T-helper 1 cell (primary cell): ENCODE results near the gene EPS8L1.
A peak's percentile ranks its signal among the peaks of the same experiment; 100 is the strongest.
"Not testable (repeated sequence)": the region's sequence is repeated elsewhere in the genome, so short reads cannot be mapped to it uniquely, and the experiment has no call there.

Experiments used
- DNase-seq, 5 donors: peaks; one replicate each; pipeline ENCODE4 v3.0.0-alpha.2; 2012 to 2020

The EPS8L1 gene

DNA sequence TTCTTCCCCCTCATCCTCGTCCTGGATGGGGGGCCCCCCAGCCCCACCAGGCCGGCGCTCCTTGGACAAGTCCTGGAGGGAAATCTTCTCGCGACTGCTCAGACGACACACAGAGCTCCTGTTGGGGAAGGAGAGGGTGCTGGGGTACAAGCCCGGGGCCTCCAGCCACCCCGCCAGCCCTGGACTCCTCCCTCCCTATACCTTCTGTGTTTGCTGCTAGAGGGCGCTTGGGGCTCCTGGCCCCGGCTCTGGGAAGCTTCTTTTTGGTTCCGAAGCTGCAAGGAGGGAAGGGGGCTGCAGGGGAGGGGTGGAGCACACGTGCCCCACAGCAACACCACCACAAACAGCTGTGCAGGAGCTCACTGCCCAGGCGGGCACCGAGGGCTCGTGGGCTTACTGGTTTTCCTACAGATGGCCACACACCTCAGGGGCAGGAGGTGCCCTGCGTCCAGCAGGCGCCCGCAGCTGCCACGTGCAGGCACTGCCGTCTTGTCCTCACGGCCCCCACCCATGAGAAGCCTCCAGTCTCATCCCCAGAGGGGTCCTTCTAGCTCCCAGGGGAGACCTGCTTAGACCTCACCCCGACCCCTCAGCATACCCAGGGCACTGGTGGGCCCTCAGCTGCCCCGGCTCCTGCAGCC is 20.5 kb downstream of the EPS8L1 start:
- no peak for DNase-seq

DNA sequence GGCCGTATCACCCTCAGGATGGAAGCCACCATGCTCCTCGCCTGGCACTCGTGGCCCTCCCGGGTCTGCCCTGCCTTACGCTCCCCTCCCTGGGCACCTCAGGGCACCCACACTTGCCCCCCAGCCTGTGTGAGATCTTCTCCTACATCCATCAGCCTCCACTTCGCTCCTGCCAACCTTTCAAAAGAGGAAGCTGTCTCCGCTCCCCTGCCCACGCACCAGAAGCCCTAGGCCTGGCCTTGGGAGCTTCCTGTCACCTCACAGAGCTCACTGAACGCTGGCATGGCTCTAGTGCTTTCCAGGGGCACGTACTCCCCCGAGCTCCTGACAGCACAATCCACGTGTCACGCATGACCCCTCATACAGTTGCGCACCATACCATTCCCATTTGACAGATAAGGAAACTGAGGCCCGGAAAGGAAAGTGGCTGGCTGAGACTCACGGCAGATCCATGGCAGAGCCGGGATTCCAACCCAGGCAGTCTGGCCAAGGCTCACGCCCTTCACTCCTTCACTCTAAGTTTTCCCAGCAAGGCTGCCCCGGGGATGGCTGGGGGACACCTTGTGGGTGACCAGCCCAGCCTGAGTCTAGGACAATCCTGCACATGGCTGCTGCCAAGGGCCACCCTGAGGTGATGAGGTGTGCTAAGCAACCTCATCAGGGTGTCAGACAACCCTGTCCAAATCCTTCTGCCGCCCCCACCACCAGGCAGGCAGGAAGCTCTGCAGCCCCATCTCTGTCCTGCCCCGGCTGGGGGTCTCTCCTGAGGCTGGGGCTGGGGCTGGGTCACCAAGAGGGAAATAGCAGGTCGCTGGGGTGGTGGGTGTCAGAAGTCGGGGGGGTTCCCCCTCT is 22.4 kb downstream of the EPS8L1 start:
- DNase-seq = no peak

DNA sequence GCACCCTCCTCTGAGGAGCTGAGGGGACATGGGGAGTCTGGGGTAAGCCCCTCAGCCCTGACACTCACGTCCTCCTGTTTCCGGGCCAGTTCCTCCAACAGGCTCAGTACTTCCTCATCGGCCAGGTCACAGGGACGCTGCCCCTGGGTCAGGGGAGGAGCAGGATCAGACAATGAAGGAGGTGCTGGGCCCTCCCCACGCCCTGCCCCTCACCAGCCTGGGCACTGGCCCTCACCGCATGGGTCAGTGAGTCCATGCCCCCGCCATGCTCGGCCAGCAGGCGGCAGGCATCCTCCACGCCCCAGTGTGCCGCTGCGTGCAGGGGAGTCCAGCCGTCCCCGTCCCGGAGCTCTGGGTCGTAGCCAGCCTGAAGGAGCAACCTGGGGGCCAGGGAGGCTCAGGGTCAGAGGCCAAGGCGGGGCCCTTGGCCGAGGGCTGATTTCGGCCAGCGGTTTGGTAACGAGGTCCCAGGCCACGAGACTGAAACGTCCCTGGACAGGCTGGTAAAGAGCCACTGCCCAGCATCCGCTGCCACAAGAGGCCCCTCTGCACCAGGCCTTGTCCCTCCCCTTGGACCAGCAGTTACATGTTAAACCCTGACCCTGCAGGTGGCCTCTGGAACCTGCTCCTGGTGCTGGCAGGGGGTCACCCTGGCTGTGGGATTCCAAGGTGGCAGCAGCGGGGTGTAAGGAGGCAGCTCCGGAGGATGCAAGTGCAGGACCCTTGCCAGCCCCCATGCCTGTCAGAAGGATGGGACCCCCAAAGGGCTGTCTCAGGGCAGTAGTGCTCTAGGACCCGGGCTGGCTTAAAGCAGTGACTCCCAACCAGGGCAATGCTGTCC is 23.3 kb downstream of the EPS8L1 start:
- DNase-seq = no peak

DNA sequence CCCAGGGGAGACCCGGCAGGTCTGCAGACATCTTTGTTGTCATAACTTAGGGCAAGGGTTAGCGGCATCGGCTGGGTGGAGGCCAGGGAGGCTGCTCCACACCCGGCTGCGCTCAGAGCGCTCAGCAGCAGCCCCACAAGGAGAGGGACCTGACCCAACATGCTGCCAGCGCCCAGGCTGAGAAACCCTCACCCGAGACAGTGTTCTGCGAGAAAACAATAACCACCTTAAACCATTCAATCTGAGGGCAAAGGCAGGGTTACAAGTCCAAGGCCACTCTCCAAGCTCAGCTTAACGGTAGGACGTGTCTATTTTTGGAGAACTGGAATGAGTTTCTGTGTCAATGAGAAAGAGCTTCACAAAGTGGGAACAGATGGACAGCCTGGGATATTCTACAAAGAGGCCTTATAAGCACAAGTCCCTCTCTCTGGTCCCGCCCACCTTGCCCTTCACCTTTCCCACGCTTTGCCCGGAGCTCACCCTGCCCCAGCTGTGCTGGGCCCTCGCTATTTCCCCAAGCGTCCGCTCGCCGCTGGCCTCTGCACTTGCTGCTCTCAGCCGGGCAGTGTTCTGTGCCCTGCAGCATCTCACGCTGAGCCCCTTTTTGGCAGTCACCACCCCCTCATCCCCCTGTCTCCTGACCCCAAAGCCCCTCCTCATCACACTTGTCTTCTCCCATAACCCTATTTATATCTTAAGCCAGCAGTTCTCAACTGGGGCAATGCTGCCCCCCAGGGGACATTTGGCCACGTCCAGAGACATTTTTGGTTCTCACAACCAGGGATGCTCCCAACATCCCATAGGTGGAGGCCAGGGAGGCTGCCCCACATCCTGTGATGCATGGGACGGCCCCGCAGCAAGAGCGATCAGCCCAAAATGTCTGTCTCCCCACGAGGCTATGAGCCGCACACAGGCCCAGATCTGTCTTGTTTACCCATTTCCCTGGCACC is 24.2 kb downstream of the EPS8L1 start:
- no peak for DNase-seq

DNA sequence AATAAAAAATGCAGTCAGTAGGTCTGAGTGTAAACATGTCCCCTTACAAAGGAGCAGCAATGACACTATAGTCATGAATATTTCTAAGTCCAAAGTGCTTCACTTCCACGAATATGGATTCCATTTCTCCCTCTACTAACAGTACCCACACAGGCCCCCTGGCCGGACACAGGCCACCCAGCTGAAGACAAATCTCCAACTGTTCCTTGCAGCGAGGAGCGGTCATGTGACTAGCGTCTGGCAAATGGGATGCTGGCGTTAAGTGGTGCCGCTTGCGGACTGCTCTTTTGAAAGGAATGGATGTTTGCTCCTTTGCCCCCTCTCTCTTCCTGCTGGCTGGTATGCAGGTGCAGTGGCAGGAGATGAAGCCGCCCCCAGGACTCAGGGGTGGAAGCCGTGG is 25.6 kb downstream of the EPS8L1 start:
- no peak for DNase-seq

DNA sequence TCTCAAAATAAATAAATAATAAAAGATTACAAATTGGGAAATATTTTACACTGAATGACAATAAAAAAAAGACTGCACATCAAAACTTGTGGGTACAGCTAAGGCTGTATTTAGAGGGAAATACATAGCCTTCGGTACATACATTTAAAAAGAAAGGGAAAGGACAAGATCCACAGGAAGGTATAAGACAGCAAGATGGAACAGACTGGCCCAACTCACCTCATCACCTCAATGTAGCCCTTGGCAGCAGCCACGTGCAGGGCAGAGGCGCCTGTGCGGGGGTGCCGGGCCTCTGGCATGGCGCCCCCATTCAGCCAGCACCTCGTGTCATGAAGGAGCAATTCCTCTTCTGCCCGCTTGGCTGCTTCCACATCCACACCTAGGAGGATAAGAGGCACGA is 27.5 kb downstream of the EPS8L1 start:
- DNase-seq = no peak

DNA sequence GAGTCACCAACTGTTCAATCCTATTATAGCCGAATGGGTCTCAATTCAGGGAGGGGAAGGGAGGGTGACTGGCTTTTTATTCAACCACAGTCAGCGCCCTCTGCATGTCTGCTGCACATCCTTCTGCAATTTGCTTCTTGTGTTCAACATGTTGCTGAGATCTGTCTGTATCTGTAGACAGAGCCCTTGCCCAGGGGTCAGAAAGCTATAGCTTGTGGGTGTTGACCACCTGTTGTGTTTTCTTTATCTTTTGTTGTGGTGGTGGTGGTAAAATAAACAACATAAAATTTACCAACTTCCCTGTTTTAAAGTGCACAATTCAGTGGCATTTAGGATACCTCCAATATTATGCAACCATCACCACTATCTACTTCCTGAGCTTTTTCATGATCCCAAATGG is 29.6 kb downstream of the EPS8L1 start:
- DNase-seq = no peak

DNA sequence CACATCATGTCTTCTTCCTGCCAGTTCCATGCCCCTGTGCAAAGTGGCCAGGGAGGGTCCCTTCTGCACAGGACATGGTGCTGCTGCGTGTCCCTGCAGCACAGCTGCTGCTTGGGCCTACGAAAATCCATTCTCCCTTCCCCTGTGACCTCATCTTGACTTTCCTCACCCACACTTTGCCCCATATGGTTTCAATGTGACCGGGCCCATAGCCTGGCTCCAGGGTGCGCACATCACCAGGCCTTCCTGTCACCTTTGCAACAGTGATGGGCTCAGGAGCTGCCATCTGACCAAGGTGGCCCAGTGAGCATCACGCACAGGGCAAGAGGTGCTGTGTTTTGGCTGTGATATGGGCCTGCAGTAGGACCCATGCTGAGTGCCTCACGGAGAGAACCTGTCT is 30.9 kb downstream of the EPS8L1 start:
- DNase-seq = no peak

DNA sequence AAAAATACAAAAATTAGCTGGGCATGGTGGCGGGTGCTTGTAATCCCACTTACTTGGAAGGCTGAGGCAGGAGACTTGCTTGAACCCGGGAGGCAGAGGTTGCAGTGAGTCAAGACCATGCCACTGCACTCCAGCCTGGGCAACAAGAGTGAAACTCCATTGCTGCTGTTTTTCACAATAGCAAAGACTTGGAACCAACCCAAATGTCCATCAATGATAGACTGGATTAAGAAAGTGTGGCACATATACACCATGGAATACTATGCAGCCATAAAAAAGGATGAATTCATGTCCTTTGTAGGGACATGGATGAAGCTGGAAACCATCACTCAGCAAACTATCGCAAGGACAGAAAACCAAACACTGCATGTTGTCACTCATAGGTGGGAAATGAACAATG is 31.6 kb downstream of the EPS8L1 start:
- not testable (repeated sequence) for DNase-seq

DNA sequence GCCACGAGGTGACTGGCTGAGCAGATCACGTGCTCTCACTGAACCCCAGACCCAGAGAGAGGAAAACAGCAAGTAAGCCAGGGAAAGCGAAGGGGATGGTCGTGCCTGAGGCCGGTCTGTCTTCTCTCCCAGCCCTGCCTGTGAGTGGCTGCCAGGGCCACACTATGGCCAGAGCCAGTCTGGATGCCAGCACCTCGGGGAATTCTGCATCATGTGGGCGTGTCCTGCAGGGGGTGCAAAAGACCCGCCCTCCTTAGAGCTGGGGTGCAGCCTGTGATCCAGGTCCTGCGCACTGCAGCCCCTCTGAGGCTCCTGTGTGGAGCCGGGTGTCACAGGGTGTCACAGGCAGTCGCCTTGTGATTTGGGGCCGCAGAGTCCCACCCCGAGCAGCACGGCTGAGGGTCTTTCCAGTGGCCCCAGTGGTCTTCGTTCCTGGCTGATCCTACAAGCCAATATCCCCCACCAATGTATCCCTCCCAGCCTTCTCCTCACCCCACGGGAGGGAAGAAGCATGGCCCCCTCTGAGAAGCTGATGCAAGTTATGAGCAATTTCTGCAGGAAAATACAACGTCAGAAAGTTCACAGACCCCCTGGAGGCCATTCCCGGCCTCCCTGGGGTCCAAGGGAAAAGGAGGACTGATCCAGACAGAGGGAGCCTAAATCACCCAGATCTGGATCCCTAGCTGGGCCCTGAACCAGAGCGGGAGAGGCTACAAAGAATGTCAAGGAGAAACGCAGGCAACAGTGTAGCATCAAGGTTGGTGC is 34.0 kb downstream of the EPS8L1 start:
- DNase-seq = no peak

DNA sequence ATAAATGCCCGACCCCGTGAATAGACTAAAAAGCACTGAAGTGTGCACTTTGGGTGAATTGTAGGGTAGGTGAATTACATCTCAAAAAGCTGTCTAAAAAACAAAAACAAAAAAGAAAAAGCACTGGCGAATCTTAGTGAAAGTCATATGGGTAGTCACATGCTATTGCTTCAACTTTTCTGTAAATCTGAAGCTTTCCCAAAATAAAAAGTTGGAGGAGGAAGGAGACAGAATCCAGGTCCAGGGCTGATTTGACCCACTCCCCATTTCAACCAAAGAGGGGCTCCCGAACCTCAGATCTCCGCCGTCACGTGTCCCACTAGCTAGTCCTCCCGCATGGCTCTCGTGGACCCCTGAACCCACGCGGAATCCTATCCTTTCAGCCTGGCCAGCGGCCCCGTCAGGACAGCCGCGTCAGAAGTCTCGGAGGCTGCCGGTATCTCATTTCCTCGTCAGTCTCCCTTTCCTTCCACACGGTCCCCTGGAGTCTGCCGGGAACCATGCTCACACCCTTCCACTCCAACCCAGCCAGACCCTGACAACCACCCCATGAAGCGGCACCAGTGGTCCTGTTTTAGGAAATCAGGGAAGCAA is 35.7 kb downstream of the EPS8L1 start:
- no peak for DNase-seq

DNA sequence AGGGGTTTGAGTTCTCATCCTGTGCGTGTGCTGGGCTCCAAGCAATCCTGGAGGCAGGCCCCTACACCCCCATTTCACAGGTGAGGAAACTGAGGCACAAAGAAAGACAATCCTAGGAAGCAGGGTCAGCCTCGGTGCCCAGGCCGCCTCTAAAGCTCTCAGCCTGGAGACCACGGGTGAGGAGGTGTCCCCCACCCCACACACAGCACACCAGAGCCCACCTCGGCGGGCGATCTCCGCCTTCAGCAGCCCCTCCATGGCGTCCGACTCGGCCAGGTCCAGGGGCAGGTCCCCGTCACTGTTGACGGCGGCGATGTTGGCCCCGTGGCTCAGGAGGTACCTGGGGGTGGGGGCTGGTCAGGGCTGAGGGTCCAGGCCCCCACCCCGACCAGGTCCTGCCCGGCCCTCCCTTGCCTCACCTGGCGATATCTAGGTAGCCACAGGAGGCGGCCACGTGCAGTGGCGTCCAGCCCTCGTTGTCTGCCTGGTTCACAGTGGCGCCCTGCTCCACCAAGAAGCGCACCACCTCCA is 36.6 kb downstream of the EPS8L1 start:
- no peak for DNase-seq

DNA sequence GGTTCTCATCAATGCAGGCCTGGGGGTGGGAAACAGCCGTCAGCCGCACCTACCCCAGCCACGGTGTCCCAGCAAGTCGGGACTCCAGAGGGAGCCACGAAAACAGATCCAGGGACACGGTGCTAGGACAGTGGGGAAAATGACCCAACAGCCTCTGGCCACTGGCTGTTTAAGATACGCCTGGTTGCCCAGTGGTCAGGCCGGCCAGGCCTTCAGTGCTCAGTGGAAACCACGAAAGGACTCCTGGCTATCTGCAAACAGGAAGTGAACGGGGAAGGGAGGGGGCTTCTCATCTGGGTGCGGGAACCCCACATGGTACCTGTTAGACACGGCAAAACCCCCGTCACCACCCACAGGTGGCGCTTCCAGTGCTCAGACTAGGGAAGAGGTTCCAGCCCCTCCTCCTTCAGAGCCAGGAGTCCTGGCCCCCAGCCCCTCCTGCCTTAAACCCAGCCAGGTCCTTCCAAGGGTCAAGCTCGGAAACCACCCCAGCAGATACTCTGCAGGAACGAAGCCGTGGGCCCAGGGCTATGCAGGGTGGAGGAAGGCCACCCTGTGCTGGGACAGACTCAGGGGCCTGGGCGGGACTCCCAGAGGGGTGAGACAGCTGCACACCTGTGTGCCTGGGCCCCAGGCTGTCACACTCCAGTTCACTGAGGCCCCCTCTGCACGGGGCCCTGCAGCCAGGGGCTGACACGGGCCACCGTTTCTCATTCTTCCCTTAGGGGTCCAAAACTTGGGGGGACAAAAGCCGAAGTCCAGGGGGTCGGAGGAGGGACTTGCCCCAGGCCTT is 37.3 kb downstream of the EPS8L1 start:
- no peak for DNase-seq

DNA sequence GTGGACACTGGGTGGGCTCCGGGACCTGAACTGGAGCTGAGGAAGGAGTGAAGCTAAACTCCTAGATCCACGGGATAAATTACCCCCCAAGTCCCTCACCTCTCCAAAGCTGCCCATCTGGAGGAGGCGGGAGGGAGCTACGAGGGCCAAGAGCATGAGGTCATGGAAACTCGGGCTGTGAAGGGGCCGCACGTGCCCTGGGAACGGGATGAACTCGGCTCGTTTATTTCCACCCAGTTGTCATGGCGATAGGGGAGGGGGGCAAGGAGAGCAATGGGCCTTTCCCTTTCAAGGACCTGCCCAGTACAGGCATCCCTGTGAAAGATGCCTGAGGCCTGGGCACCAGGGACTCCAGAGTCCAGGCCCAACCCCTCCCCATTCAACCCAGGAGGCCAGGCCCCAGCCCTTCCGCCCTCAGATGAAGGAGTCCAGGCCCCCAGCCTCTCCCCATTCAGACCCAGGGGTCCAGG is 37.9 kb downstream of the EPS8L1 start:
- DNase-seq = no peak

DNA sequence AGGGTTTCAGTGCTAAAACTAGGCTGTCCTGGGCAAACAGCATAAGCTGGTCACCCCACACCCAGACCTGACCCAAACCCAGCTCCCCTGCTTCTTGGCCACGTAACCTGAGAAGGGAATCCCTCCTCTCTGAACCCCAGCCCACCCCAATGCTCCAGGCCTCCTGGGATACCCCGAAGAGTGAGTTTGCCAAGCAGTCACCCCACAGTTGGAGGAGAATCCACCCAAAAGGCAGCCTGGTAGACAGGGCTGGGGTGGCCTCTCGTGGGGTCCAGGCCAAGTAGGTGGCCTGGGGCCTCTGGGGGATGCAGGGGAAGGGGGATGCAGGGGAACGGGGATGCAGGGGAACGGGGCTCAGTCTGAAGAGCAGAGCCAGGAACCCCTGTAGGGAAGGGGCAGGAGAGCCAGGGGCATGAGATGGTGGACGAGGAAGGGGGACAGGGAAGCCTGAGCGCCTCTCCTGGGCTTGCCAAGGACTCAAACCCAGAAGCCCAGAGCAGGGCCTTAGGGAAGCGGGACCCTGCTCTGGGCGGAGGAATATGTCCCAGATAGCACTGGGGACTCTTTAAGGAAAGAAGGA is 39.0 kb downstream of the EPS8L1 start:
- no peak for DNase-seq

DNA sequence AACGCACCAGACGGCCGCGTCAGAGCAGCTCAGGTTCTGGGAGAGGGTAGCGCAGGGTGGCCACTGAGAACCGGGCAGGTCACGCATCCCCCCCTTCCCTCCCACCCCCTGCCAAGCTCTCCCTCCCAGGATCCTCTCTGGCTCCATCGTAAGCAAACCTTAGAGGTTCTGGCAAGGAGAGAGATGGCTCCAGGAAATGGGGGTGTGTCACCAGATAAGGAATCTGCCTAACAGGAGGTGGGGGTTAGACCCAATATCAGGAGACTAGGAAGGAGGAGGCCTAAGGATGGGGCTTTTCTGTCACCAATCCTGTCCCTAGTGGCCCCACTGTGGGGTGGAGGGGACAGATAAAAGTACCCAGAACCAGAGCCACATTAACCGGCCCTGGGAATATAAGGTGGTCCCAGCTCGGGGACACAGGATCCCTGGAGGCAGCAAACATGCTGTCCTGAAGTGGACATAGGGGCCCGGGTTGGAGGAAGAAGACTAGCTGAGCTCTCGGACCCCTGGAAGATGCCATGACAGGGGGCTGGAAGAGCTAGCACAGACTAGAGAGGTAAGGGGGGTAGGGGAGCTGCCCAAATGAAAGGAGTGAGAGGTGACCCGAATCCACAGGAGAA is 39.9 kb downstream of the EPS8L1 start:
- DNase-seq = no peak

DNA sequence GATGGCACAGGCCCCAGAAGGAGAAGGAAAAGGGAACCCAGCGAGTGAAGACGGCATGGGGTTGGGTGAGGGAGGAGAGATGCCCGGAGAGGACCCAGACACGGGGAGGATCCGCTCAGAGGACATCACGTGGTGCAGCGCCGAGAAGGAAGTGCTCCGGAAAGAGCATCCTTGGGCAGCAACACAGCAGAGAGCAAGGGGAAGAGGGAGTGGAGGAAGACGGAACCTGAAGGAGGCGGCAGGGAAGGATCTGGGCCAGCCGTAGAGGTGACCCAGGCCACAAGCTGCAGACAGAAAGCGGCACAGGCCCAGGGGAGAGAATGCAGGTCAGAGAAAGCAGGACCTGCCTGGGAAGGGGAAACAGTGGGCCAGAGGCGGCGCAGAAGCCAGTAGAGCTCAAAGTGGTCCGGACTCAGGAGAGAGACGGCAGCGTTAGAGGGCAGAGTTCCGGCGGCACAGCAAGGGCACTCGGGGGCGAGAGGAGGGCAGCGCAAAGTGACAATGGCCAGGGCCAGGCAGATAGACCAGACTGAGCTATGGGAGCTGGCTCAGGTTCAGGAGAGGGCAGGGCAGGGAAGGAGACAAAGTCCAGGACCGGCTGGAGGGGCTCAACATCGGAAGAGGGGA is 40.7 kb downstream of the EPS8L1 start:
- DNase-seq = peak in 4 of 5 donors; percentile 41 to 64 (median 42)

DNA sequence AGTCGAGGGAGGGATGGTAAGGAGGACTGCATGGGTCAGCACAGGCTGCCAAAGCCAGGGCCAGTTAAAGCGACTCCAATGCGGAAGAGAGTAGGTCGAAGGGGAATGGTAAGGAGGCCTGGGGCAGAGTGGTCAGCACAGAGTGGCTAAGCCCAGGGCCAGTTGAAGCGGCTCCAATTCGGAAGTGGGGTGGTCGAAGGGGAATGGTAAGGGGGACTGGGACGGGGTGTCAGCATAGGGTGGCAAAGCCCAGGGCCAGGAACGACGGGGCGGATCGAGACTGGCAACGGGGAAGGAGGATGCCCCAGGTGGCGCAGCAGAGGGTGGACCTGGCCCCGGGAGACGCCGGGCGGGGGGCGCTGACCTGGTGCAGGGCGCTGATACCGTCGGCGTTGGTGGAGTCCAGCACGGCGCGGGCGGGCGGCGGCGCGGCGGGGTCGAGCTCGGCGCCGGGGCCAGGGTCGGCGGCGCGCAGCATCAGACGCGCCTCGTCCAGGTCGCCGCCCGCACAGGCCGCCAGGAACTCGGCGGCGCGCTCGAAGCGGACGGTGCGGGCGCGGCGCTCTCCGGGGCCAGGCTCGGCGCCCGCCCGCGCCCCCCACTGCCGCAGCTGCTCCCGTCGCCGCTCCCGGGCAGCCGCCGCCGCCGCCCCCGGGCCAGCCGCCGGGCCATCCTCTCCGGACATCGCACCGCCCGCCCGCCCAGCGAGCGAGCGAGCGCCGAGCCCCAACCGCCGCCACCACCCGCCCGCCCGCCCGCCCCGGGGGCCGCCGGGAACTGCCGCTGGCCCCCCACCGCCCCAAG is 41.4 kb downstream of the EPS8L1 start, which contains the start of gene PPP1R12C:
TSS of gene PPP1R12C (minus strand) at position 779 of the 804 bp plus-strand sequence. CDS start at position 685, 94 bp downstream.
- DNase-seq = no peak
